IPS-15b (cell line): Measurements from ENCODE around the gene TOP3B.

ENCODE experiments used
- H3K27me3 ChIP-seq: one replicate; pipeline ENCODE4 v1.6.1; 2013; ENCODE audit warnings: low read length; ENCODE audit not compliant: control insufficient read depth, insufficient read depth
- H3K36me3 ChIP-seq: one replicate; pipeline ENCODE4 v1.6.1; 2013; ENCODE audit warnings: low read length; ENCODE audit not compliant: control insufficient read depth, insufficient read depth
- H3K4me1 ChIP-seq: one replicate; pipeline ENCODE4 v1.6.1; 2013; ENCODE audit warnings: mild to moderate bottlenecking, low read length; ENCODE audit not compliant: control insufficient read depth, insufficient read depth
- H3K4me3 ChIP-seq: one replicate; pipeline ENCODE4 v1.5.1; 2013; ENCODE audit warnings: low read depth, low read length
- H3K9ac ChIP-seq: one replicate; pipeline ENCODE4 v1.6.1; 2013; ENCODE audit warnings: low read depth, mild to moderate bottlenecking, low read length
- H3K9me3 ChIP-seq: one replicate; pipeline ENCODE4 v1.6.1; 2013; ENCODE audit warnings: mild to moderate bottlenecking, low read length; ENCODE audit not compliant: control insufficient read depth, insufficient read depth

The TOP3B gene

DNA sequence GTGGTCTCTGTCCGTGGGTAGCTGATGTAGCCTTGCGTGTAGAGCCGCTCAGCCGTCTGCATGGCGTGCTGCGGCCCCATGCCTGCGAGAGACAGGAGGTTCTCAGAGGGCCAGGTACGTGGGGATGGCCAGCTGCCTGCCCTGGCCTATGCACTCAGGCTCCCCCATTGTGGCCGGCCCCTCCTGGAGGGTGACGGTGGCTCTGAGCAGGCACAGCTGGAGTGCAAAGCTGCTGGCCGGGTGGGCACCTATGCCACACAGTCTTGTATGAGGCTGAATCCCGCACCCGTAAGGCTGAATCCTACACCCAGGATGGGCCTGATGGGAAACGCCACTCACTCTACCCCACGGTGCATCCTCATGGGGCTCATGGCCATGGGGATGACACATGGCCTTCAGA is 18.4 kb downstream of the TOP3B start:
- no peaks in the 10 kb centered on the region for H3K27me3 ChIP-seq
- no peak overlapping the region for H3K9ac ChIP-seq
- no peaks in the 10 kb centered on the region for H3K9me3 ChIP-seq
- H3K36me3 ChIP-seq: peaks cover 75% of the 10 kb centered on the region
- no peak overlapping the region for H3K4me3 ChIP-seq
- H3K4me1 ChIP-seq: no peaks in the 10 kb centered on the region

GRCh38 chr22:21963790-21964211 is 18.8 kb downstream of the TOP3B start:
- Histone ChIP-seq H3K9me3 (no peaks in the 10 kb centered on the region), H3K4me1 (no peaks in the 10 kb centered on the region), H3K36me3 (peaks cover 78% of the 10 kb centered on the region), H3K27me3 (no peaks in the 10 kb centered on the region), H3K9ac (no peak overlapping the region), H3K4me3 (no peak overlapping the region)

DNA sequence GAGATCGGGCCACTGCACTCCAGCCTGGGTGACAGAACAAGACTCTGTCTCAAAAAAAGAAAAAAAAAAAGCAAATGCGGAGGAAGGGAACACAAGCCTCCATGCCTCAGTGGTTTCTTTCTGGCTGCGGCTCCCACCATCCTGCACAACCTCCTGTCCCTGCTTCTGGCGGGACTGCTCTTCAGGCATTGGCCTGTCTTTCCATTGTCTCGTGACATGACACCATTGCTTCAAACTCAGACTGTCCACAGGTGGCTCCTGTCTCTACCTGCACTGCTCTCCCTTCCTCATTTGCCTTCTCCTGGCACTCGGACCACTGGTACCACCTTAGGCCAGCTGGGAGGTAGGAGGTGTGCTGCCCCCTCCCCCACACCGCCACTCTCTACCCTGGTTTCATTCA is 19.3 kb downstream of the TOP3B start:
- H3K9ac ChIP-seq: no peak overlapping the region
- no peak overlapping the region for H3K4me3 ChIP-seq
- no peaks in the 10 kb centered on the region for H3K27me3 ChIP-seq
- H3K9me3 ChIP-seq: no peaks in the 10 kb centered on the region
- H3K4me1 ChIP-seq: no peaks in the 10 kb centered on the region
- H3K36me3 ChIP-seq: peaks cover 77% of the 10 kb centered on the region

DNA sequence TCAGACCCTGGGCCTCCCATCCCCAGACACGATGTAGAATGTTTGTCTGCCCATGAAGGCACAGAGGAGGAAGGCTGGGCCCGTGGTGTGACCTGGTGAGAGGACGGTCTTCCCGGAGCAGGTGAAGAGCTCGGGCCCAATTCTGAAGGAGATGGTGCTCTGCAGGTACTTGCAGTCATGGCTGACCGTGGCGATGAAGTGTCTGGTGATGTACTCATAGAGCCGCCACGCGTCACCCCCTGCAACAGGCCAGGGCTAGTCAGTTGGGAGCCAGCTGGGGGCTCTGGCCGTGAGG is 20.0 kb downstream of the TOP3B start:
- no peaks in the 10 kb centered on the region for H3K27me3 ChIP-seq
- H3K9me3 ChIP-seq: no peaks in the 10 kb centered on the region
- H3K4me3 ChIP-seq: no peak overlapping the region
- peaks cover 70% of the 10 kb centered on the region for H3K36me3 ChIP-seq
- no peak overlapping the region for H3K9ac ChIP-seq
- H3K4me1 ChIP-seq: no peaks in the 10 kb centered on the region

- H3K4me3 ChIP-seq: no peak overlapping the region
- no peaks in the 10 kb centered on the region for H3K27me3 ChIP-seq
- H3K4me1 ChIP-seq: no peaks in the 10 kb centered on the region
- no peak overlapping the region for H3K9ac ChIP-seq
- peaks cover 64% of the 10 kb centered on the region for H3K36me3 ChIP-seq
- H3K9me3 ChIP-seq: no peaks in the 10 kb centered on the region
These were observed 20.5 kb downstream of the TOP3B start for GRCh38 chr22:21961886-21962654.

- Histone ChIP-seq H3K4me3 (no peak overlapping the region), H3K27me3 (no peaks in the 10 kb centered on the region), H3K9me3 (no peaks in the 10 kb centered on the region), H3K9ac (no peak overlapping the region), H3K4me1 (no peaks in the 10 kb centered on the region), H3K36me3 (peaks cover 58% of the 10 kb centered on the region)
These were observed 21.3 kb downstream of the TOP3B start for GRCh38 chr22:21961127-21961867.

DNA sequence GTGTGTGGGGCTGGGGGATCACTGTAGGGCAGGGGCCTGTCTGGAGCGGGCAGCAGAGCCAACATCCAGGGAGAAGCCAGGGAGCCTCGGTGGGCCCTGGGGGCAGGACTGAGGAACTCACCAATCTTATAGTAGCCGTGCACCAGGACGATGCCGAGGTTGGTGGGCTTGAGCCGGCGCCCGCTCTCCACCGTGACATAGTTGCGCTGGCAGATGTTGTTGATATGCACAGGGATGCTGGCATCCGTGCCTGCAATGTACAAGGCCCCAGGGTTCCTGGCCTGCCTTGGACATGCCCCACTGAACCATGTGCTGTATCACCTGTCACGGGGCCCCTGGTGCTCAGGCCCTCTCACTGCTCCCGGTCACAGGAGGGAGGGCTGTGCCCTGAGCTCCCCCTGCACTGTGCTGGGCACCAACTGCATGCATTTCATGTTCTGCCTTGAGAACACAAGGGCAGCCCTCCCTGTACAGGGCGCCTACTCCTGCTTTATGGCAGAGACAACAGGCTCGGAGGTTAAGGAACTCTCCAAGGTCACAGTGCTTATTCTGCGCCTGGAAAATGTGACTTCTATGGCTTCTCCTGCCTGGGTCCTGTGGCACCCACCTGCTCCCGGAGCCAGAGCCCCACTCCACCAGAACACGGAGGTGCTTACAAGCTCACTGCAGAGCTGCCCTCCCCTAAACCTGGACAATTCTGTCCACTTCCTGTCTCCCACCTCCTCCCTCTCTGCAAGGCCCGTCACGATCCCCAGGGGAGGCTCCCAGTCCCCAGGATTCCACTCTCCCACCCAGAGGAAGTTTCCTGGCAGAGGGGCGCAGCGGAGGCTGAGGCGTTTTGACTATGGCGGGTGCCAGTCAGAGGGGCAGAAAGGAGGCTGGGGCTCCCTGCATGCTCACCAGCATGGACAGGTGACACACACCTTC is 22.1 kb downstream of the TOP3B start:
- no peak overlapping the region for H3K9ac ChIP-seq
- H3K4me1 ChIP-seq: no peaks in the 10 kb centered on the region
- H3K36me3 ChIP-seq: peaks cover 54% of the 10 kb centered on the region
- H3K9me3 ChIP-seq: no peaks in the 10 kb centered on the region
- no peak overlapping the region for H3K4me3 ChIP-seq
- no peaks in the 10 kb centered on the region for H3K27me3 ChIP-seq

GRCh38 chr22:21959274-21960074 is 23.1 kb downstream of the TOP3B start:
- no peaks in the 10 kb centered on the region for H3K27me3 ChIP-seq
- H3K9ac ChIP-seq: no peak overlapping the region
- peaks cover 46% of the 10 kb centered on the region for H3K36me3 ChIP-seq
- no peaks in the 10 kb centered on the region for H3K9me3 ChIP-seq
- H3K4me3 ChIP-seq: no peak overlapping the region
- no peaks in the 10 kb centered on the region for H3K4me1 ChIP-seq

GRCh38 chr22:21958360-21959273 is 24.0 kb downstream of the TOP3B start:
- Histone ChIP-seq H3K27me3 (no peaks in the 10 kb centered on the region), H3K4me1 (no peaks in the 10 kb centered on the region), H3K9me3 (no peaks in the 10 kb centered on the region), H3K4me3 (no peak overlapping the region), H3K9ac (no peak overlapping the region), H3K36me3 (peaks cover 38% of the 10 kb centered on the region)

GRCh38 chr22:21952586-21953571 is 29.7 kb downstream of the TOP3B start, which contains the start of gene PPM1F:
Gene PPM1F (minus strand): TSS chr22:21952848. CDS start chr22:21946048, 6,800 bp downstream.
- no peaks in the 10 kb centered on the region for H3K4me1 ChIP-seq
- H3K36me3 ChIP-seq: no peaks in the 10 kb centered on the region
- H3K27me3 ChIP-seq: peaks cover 8% of the 10 kb centered on the region
- peak within 1 kb of the TSS; percentile 78 for H3K4me3 ChIP-seq
- peak within 1 kb of the TSS; percentile 65 for H3K9ac ChIP-seq
- H3K9me3 ChIP-seq: no peaks in the 10 kb centered on the region
